ACC112 (cell line): ENCODE results near the gene NHERF1.

Source experiments
- H2AFZ ChIP-seq: fragments of 200-600 bp; sonication (generic); one replicate; pipeline ENCODE4 v1.6.0; 2017; ENCODE audit warnings: antibody characterized with exemption, low read length; ENCODE audit not compliant: unreplicated experiment
- H3K27ac ChIP-seq: fragments of 200-600 bp; sonication (generic); 2 replicates; pipeline ENCODE4 v1.5.1; 2014; ENCODE audit warnings: low read depth, mild to moderate bottlenecking, antibody characterized with exemption, low read length, moderate library complexity
- H3K27me3 ChIP-seq: fragments of 200-600 bp; sonication (generic); 2 replicates; pipeline ENCODE4 v1.6.1; 2014; ENCODE audit warnings: mild to moderate bottlenecking, antibody characterized with exemption, low read length, moderate library complexity, mixed read lengths; ENCODE audit not compliant: insufficient read depth
- H3K36me3 ChIP-seq: fragments of 200-600 bp; sonication (generic); 2 replicates; pipeline ENCODE4 v1.6.1; 2016; ENCODE audit warnings: mild to moderate bottlenecking, antibody characterized with exemption, low read length, moderate library complexity, mixed read lengths; ENCODE audit not compliant: insufficient read depth
- H3K4me1 ChIP-seq: fragments of 200-600 bp; sonication (generic); one replicate; pipeline ENCODE4 v1.6.1; 2016; ENCODE audit warnings: low read length, mixed read lengths; ENCODE audit not compliant: insufficient read depth, unreplicated experiment, control insufficient read depth
- H3K4me3 ChIP-seq: fragments of 200-600 bp; sonication (generic); 2 replicates; pipeline ENCODE4 v1.5.1; 2014; ENCODE audit warnings: mild to moderate bottlenecking, low read depth, low read length
- H3K79me2 ChIP-seq: fragments of 200-600 bp; sonication (generic); one replicate; pipeline ENCODE4 v1.6.0; 2016; ENCODE audit warnings: low read length; ENCODE audit not compliant: control insufficient read depth, unreplicated experiment, insufficient read depth

Gene NHERF1

DNA sequence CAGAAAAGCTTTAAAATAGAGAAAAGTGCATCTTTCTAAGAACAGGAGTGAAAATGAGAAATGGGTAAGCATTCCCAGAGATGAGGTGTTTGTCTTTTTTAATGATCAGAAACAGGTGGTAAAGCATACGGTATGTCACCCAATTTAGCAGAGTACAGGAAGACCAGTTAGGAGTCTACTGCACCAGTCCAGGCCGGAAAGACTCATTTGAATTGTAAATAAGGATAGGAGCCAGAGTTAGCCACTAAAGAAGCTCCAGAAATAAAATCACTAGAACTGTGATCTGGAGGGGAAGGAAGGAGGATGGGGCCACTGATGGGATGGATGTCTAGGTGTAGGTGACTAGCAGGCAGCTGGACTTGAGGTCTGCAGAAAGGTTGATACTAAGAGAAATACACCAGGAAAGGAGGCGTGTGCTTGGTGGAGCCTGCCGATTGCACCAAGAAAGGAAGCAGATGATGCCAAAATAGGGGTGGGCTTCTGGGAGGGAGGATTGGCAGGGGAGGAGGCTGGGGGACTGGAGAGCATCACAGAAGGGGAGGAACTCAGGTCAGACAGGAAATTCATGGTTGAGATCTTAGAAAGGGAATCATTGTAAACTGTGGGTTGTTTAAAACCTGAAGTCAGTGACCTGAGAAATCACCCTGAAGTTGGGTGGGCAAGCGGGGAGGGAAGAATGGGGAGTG is 35.8 kb downstream of the NHERF1 start:
- H3K4me3 ChIP-seq: no peak overlapping the region
- H3K27ac ChIP-seq: no peak overlapping the region
- no peak overlapping the region for H2AFZ ChIP-seq
- H3K79me2 ChIP-seq: no peaks in the 10 kb centered on the region
- no peaks in the 10 kb centered on the region for H3K27me3 ChIP-seq
- H3K4me1 ChIP-seq: peaks cover under 1% of the 10 kb centered on the region
- no peaks in the 10 kb centered on the region for H3K36me3 ChIP-seq

DNA sequence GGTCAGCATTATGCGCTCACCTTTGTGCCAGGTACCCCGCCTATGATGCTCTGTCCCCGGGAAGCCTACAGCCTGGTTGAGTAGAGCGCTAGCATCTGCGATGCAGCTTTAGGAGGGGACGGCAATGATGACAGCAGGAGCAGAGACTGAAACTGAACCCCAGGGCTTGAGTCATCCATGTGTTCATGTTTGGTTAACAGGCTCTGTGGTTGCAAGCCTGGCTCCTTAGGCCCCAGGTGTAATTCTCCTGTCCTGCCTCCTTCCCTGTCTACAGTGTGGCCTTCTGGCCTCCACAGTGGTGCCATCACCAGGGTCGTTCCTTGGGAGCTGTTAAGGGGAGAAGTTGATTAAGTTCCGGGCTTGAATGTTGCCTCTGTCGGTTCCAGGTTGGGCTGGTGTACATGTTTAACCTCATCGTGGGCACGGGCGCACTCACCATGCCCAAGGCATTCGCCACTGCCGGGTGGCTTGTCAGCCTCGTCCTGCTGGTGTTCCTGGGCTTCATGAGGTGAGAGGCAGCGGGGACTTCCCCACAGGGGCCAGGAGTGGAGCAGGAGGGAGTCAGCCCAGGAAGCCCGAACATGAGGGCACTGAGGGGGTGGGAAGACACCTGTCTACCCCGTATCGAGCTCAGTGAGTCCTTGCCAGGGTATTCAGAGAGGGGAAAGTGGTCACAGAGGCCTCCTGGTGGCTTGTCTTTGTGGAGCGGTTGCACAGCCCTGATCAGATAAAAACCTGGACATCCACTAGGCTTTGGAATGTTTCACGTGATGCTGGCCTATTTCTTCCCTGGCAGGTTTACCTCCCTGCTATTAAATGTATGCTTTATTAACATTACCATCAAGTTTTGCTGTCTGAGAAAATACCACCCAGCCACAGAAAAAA is 36.9 kb downstream of the NHERF1 start:
- Histone ChIP-seq H3K36me3 (no peaks in the 10 kb centered on the region), H2AFZ (no peak overlapping the region), H3K27ac (no peak overlapping the region), H3K79me2 (no peaks in the 10 kb centered on the region), H3K4me3 (no peak overlapping the region), H3K27me3 (no peaks in the 10 kb centered on the region), H3K4me1 (no peaks in the 10 kb centered on the region)

DNA sequence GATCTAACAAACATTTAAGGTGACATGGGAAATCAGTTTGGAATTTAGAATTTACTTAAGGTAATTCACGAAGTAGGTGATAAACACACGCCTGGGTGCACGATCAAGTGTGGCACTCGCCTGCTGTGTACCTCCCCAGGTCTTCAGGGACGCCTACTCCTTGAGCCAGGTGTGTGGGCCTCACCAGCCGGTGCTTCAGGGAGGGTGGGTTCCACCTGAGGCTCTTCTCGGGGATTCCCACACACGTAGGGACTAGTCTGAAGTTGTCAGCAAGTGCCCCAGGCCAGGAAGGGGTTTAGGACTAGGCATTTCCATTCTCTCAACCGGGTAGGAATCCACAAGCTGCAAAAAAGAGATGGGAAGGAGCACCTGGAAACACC is 37.5 kb downstream of the NHERF1 start:
- Histone ChIP-seq H3K79me2 (no peaks in the 10 kb centered on the region), H3K4me3 (no peak overlapping the region), H3K4me1 (no peaks in the 10 kb centered on the region), H3K36me3 (no peaks in the 10 kb centered on the region), H3K27ac (no peak overlapping the region), H2AFZ (no peak overlapping the region), H3K27me3 (no peaks in the 10 kb centered on the region)

DNA sequence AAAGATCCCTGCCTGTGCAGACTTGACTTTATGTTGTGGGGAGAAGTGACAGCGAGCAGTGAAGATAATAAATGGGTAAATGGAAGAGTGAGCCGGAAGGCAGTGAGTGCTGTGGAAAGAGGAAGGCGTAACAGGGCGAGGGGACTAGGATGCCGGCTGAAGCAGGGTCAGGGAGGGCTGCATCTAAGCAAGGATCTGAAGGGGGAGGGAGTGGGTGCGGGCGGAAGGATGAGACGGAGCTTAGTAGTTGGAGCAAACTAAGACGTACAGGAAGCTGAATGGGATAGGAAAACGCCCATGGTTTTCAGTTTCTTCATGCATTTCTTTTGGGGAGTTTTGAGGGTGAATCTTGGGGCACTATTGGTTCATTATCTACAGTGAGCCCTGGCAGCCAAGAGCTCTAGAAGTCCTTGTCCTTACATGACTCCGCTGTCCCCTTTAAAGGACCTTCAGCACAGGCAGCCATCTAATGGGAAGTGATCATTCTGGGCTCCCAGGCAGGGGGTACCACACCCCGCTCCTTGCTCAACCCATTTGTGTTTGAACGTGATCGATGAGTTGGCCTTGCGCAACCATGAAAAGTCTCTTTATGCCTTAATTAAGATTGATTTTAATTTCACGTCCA is 38.1 kb downstream of the NHERF1 start:
- H3K4me3 ChIP-seq: no peak overlapping the region
- no peaks in the 10 kb centered on the region for H3K4me1 ChIP-seq
- H3K27ac ChIP-seq: no peak overlapping the region
- H3K27me3 ChIP-seq: no peaks in the 10 kb centered on the region
- H2AFZ ChIP-seq: no peak overlapping the region
- H3K36me3 ChIP-seq: no peaks in the 10 kb centered on the region
- H3K79me2 ChIP-seq: no peaks in the 10 kb centered on the region

DNA sequence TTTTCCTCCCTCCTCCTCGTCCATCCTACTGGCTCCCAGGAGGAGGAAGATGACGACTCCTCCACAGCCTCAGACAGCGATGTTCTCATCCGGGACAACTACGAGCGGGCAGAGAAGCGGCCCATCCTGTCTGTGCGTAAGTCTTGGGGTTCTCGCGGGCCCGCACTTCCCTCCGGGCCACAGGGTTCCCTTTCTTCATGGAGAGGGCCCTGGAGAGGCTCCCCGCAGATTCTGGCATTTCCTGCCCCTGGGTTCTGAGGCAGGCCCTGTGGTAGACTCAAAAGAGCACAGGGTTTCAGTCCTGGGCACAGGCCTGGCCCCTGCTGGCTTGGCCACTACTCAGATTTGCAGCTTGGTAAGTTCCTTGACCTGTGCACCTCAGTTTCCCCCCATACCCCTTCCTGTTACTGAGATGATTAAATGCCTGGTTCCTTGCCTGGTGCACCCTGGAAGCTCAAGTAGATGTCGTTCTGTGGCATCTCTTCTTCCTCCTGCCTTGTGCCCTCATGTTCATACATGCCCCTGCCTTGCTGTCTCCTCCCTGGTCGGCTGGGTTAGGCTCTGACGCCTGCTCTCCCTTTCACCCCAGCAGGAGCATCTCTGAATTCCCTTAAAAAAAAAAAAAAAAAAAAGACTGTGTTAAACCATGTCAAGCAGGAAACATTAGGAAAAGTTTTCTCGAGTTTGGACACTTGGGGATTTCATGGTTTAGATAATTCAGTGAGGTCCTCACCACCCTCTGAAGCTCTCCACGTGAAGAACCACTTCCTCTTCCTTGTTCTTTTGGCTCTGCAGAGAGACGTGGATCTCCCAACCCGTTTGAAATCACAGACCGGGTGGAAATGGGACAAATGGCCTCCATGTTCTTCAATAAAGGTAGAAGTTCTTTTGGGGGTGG is 42.0 kb downstream of the NHERF1 start:
- no peak overlapping the region for H3K27ac ChIP-seq
- H3K36me3 ChIP-seq: 0 out of 2 replicates have a peak, but pooled peaks cover 2% of the 10 kb centered on the region
- no peak overlapping the region for H2AFZ ChIP-seq
- no peaks in the 10 kb centered on the region for H3K4me1 ChIP-seq
- H3K4me3 ChIP-seq: no peak overlapping the region
- H3K27me3 ChIP-seq: no peaks in the 10 kb centered on the region
- no peaks in the 10 kb centered on the region for H3K79me2 ChIP-seq

DNA sequence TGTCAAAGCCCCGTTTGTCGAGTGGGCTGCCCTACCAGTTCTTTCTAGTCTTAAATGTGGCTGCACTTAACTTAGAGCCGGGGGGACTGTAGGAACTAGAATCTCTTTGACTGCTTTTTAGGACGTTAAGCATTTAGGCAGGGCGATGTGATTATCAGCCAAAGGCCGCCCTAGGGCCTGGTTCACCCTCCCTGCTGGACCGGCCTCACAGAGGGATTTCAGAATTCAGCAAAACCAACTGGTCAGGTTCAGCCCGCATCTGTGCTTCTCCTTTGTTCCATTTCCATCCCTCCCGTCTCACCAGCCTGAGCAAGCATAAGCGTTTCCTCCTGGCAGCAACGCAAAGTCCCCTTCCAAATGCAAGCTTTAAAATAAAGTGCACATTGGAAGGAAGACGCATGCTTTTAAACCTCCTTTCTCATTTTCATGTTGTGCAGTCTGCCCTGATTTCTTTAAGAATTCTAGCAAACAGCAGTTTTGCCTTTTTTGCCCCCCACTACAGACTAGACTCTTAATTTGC is 44.2 kb downstream of the NHERF1 start:
- Histone ChIP-seq H3K27me3 (no peaks in the 10 kb centered on the region), H3K27ac (no peak overlapping the region), H3K36me3 (0 out of 2 replicates have a peak, but pooled peaks cover 3% of the 10 kb centered on the region)

DNA sequence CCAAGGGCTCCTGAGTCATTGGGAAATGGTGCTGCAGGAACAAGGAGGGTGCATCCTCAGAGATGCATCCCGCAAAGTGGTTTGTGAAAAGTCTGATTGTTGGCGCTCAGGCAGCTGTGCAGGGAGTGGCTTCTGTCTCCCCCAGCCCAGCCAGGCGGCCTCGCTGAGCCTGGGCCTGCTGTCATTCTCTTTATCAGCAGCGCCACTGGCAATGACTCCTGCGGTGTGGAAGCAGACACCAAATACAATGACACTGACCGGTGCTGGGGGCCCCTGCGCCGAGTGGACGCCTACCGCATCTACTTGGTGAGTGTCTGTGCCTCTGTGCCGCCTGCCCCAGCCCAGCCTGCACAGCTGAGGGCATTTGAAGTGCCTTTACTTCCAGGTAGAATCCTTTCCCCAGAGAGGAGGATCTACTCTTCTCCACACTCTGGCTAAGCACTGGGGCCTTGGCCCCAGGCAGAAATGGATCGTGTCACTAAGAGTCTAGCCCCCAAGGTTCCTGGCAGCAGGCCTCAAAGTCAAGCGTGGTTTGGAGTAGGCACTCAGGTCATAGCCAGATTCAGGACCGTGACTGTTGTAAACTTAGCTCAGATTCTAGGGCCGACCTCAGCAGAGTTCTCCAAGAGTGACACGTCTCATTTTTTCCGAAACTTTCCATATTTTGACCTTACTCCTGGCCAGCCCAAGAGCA is 47.0 kb downstream of the NHERF1 start:
- no peaks in the 10 kb centered on the region for H3K4me1 ChIP-seq
- no peak overlapping the region for H3K27ac ChIP-seq
- no peaks in the 10 kb centered on the region for H3K27me3 ChIP-seq
- no peaks in the 10 kb centered on the region for H3K79me2 ChIP-seq
- H3K36me3 ChIP-seq: 0 out of 2 replicates have a peak, but pooled peaks cover 3% of the 10 kb centered on the region
- H3K4me3 ChIP-seq: no peak overlapping the region
- H2AFZ ChIP-seq: no peak overlapping the region

More for the DNA sequence above, 44.2 kb downstream of the NHERF1 start:
- Histone ChIP-seq H3K4me3 (no peak overlapping the region), H2AFZ (no peak overlapping the region), H3K4me1 (no peaks in the 10 kb centered on the region), H3K79me2 (no peaks in the 10 kb centered on the region)

DNA sequence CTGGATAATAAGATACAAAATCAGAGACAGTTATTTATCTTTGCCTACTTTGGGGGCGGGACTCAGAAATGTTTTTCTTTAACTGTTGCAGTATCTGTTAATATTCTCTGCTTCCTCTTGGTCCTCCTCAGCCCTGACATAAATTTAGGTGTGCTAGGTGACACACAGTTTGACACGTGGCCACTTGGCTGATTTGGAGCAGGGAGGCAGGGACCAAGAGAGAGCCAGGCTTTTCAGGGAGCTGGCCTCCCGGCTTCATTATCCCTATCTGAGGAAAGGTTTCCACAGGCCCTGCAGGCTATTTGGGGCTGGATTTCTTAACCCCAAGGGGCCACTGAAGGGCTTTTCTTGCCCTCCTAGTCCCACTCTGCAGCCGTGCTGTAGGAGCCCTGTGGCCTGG is 47.8 kb downstream of the NHERF1 start:
- H3K36me3 ChIP-seq: 0 out of 2 replicates have a peak, but pooled peaks cover 3% of the 10 kb centered on the region
- no peak overlapping the region for H3K27ac ChIP-seq
- H3K4me1 ChIP-seq: no peaks in the 10 kb centered on the region
- H3K4me3 ChIP-seq: no peak overlapping the region
- no peaks in the 10 kb centered on the region for H3K27me3 ChIP-seq
- no peaks in the 10 kb centered on the region for H3K79me2 ChIP-seq
- H2AFZ ChIP-seq: no peak overlapping the region

DNA sequence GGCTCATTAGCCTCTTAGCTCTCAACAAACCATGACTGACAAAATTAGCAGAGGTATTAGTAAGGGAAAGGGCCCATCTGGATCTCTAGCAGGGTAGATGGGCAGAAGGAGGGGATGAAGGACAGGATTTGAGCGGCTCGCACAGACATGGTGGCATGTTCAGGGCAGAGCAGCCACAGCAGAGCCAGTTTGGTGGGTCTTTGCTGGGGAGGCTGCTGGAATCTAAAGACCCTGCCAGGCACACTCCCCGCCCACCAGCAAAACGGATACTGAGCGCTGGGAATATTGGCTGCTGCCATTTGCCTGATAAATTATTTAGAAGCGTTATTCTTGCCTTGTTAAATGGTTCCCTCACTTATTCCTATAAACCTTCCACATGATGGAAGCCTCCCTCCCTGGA is 48.4 kb downstream of the NHERF1 start:
- Histone ChIP-seq H3K4me3 (no peak overlapping the region), H3K4me1 (no peaks in the 10 kb centered on the region), H3K27me3 (no peaks in the 10 kb centered on the region), H2AFZ (no peak overlapping the region), H3K27ac (no peak overlapping the region), H3K36me3 (0 out of 2 replicates have a peak, but pooled peaks cover 3% of the 10 kb centered on the region), H3K79me2 (no peaks in the 10 kb centered on the region)
